ENCODE measurements around the gene RPH3AL. TPM values are rescaled to one million over a fixed set of nuclear protein-coding genes. Genes with fewer than 3 reads are reported as not detected.

RPH3AL gene
- total and polyA plus RNA-seq, 10 of the 15 experiments (the other 5 are each of a cell fraction or from before 2014, with no cell fraction given) = 0.04 to 1.2 (median 0.47) TPM; not detected in 2

DNA sequence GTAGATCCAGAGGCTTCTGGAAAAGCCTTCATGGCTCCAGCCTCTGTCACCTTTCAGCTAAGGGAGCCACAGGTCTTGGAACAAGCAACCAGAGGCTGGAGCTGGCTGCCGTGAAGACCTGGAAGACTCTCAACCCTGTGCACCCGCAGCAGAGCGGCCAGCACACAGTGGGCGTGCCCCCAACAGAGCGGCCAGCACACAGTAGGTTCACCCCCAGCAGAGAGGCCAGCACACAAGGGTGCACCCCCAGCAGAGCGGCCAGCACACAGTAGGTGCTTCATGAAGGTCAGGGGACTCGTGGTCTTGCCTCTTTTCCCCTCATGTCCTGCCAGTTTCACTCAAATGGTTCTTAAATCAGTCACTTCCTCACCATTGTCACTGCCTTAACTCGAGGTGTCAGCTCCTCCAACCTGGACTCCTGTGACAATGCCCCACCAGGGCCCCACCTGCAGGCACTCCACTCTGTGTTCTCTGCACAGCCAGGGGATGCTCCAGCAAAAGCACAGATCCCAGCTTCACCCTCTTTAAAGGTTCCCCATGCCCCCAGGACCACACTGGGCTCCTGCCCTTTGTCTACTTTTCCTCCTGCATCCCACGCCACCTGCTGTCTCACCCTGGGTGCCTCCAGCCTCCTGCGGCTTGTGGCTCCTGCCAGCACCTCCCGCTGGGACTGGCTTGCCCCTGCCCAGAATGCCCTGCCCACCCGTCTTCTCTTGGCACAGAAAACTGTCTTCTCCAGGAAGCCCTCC, 128.7 kb downstream of the RPH3AL start:
- H3K9me3 ChIP-seq (replicated peaks; ENCODE audit: control insufficient read depth, insufficient read depth, low read length) = no peaks in the 10 kb centered on the region
- no peak for DNase-seq (ENCODE audit: low read depth, low spot score)
- H3K9ac ChIP-seq (ENCODE audit: control insufficient read depth, insufficient read depth, low read length) = no peak overlapping the region
- intact Hi-C loops (cut with micrococcal nuclease; ENCODE audit: unreplicated experiment) = no loop called here
- H3K27ac ChIP-seq (ENCODE audit: control insufficient read depth, insufficient read depth) = no peak overlapping the region
- 28% methylated on average over 12 of the region's 12 CpGs for WGBS (ENCODE audit: insufficient coverage, insufficient replicate concordance, low lambda C conversion rate, missing lambda C conversion rate)
- no peaks in the 10 kb centered on the region; a peak in 1 of 4 replicates for H3K27me3 ChIP-seq (replicated peaks in 1 of 2; ENCODE audit: control insufficient read depth in 2 of 2, insufficient read depth in 2 of 2, low read length in 1 of 2)
- H2AFZ ChIP-seq (ENCODE audit: control insufficient read depth, low read depth, low read length) = no peak overlapping the region
- H3K36me3 ChIP-seq (ENCODE audit: control insufficient read depth in 2 of 2, insufficient read depth in 2 of 2, low read length in 1 of 2) = no peaks in the 10 kb centered on the region
- TF ChIP-seq BCL11A (IDR thresholded peaks at IDR 0.05; ENCODE audit: low read depth, low read length) = no peak
- TF ChIP-seq BACH1 (IDR thresholded peaks at IDR 0.05; ENCODE audit: borderline replicate concordance) = no peak
- TF ChIP-seq, protein P1, sequence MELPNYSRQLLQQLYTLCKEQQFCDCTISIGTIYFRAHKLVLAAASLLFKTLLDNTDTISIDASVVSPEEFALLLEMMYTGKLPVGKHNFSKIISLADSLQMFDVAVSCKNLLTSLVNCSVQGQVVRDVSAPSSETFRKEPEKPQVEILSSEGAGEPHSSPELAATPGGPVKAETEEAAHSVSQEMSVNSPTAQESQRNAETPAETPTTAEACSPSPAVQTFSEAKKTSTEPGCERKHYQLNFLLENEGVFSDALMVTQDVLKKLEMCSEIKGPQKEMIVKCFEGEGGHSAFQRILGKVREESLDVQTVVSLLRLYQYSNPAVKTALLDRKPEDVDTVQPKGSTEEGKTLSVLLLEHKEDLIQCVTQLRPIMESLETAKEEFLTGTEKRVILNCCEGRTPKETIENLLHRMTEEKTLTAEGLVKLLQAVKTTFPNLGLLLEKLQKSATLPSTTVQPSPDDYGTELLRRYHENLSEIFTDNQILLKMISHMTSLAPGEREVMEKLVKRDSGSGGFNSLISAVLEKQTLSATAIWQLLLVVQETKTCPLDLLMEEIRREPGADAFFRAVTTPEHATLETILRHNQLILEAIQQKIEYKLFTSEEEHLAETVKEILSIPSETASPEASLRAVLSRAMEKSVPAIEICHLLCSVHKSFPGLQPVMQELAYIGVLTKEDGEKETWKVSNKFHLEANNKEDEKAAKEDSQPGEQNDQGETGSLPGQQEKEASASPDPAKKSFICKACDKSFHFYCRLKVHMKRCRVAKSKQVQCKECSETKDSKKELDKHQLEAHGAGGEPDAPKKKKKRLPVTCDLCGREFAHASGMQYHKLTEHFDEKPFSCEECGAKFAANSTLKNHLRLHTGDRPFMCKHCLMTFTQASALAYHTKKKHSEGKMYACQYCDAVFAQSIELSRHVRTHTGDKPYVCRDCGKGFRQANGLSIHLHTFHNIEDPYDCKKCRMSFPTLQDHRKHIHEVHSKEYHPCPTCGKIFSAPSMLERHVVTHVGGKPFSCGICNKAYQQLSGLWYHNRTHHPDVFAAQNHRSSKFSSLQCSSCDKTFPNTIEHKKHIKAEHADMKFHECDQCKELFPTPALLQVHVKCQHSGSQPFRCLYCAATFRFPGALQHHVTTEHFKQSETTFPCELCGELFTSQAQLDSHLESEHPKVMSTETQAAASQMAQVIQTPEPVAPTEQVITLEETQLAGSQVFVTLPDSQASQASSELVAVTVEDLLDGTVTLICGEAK (IDR thresholded peaks at IDR 0.05; ENCODE audit: borderline replicate concordance) = no peak
- TF ChIP-seq, protein P2, sequence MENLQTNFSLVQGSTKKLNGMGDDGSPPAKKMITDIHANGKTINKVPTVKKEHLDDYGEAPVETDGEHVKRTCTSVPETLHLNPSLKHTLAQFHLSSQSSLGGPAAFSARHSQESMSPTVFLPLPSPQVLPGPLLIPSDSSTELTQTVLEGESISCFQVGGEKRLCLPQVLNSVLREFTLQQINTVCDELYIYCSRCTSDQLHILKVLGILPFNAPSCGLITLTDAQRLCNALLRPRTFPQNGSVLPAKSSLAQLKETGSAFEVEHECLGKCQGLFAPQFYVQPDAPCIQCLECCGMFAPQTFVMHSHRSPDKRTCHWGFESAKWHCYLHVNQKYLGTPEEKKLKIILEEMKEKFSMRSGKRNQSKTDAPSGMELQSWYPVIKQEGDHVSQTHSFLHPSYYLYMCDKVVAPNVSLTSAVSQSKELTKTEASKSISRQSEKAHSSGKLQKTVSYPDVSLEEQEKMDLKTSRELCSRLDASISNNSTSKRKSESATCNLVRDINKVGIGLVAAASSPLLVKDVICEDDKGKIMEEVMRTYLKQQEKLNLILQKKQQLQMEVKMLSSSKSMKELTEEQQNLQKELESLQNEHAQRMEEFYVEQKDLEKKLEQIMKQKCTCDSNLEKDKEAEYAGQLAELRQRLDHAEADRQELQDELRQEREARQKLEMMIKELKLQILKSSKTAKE (IDR thresholded peaks at IDR 0.05; ENCODE audit: low read depth, poor library complexity, severe bottlenecking) = no peak
- TF ChIP-seq TCF7 (IDR thresholded peaks at IDR 0.05; ENCODE audit: borderline replicate concordance) = no peak
- no peak for TF ChIP-seq ETV6 (conservative IDR thresholded peaks at IDR 0.05 in 1 of 2, IDR thresholded peaks at IDR 0.05 in 1 of 2; ENCODE audit: borderline replicate concordance in 1 of 2, low read depth in 1 of 2)
- no peak for TF ChIP-seq SPI1 (IDR thresholded peaks at IDR 0.05; ENCODE audit: borderline replicate concordance, insufficient read depth, low read depth, low read length)
- TF ChIP-seq CHD1 (IDR thresholded peaks at IDR 0.05; ENCODE audit: low read depth, low read length) = no peak
- TF ChIP-seq, protein P3, sequence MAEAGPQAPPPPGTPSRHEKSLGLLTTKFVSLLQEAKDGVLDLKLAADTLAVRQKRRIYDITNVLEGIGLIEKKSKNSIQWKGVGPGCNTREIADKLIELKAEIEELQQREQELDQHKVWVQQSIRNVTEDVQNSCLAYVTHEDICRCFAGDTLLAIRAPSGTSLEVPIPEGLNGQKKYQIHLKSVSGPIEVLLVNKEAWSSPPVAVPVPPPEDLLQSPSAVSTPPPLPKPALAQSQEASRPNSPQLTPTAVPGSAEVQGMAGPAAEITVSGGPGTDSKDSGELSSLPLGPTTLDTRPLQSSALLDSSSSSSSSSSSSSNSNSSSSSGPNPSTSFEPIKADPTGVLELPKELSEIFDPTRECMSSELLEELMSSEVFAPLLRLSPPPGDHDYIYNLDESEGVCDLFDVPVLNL (IDR thresholded peaks at IDR 0.05; ENCODE audit: low read depth, low read length) = no peak
- TF ChIP-seq MTA2 (IDR thresholded peaks at IDR 0.05; ENCODE audit: low read depth) = no peak
- no peak for TF ChIP-seq CHD4 (IDR thresholded peaks at IDR 0.05)
- TF ChIP-seq EED (IDR thresholded peaks at IDR 0.05; ENCODE audit: low read depth) = no peak
- TF ChIP-seq, protein P4, sequence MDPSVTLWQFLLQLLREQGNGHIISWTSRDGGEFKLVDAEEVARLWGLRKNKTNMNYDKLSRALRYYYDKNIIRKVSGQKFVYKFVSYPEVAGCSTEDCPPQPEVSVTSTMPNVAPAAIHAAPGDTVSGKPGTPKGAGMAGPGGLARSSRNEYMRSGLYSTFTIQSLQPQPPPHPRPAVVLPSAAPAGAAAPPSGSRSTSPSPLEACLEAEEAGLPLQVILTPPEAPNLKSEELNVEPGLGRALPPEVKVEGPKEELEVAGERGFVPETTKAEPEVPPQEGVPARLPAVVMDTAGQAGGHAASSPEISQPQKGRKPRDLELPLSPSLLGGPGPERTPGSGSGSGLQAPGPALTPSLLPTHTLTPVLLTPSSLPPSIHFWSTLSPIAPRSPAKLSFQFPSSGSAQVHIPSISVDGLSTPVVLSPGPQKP (IDR thresholded peaks at IDR 0.05; ENCODE audit: low read depth, low read length) = no peak
- POLR2A ChIA-PET = no interaction called here
- no peak overlapping the region for H3K4me2 ChIP-seq (ENCODE audit: control insufficient read depth, insufficient read depth)
- H4K20me1 ChIP-seq (ENCODE audit: control insufficient read depth, insufficient read depth) = no peaks in the 10 kb centered on the region
- no peak overlapping the region for H3K4me3 ChIP-seq
- no peak for FAIRE-seq
- RAD21 ChIA-PET (ENCODE audit: unreplicated experiment) = no interaction called here
- CTCF ChIA-PET = no interaction called here
- H3K79me2 ChIP-seq (ENCODE audit: control insufficient read depth, insufficient read depth, low read length) = no peaks in the 10 kb centered on the region
- SMC1A ChIA-PET (ENCODE audit: uncharacterized antibody, unreplicated experiment) = no interaction called here
- in situ Hi-C loops (cut with MboI) = no loop called here
- H3K4me1 ChIP-seq (ENCODE audit: control insufficient read depth, insufficient read depth, low read length) = no peaks in the 10 kb centered on the region
- ATAC-seq = no peak
- BruUV-seq (replicated peaks) = no TSS peak
